ENCODE measurements around the gene OSGIN1.

The OSGIN1 gene

GRCh38 chr16:83953796-83954576 lies 946 bp downstream of the OSGIN1 start:
- peaks cover 21 to 23% of the 10 kb centered on the region in 2 donors for H3K27me3 Mint-ChIP-seq
- H3K36me3 Mint-ChIP-seq: peaks cover 0 to 11% of the 10 kb centered on the region in 2 donors
- no peaks in the 10 kb centered on the region for H3K9me3 Mint-ChIP-seq
- ATAC-seq (replicated peaks): peak; percentile 58 to 64
- no peak for DNase-seq
- no peak overlapping the region for H3K27ac Mint-ChIP-seq
- H3K4me1 Mint-ChIP-seq: peaks cover 6 to 36% of the 10 kb centered on the region in 2 donors
- H3K4me3 Mint-ChIP-seq: peak overlapping the region; percentile 85 to 88

- Mint-ChIP-seq H3K9me3 (no peaks in the 10 kb centered on the region), H3K27me3 (peaks cover 21 to 23% of the 10 kb centered on the region in 2 donors), H3K4me3 (peak overlapping the region; percentile 17 to 88), H3K36me3 (peaks cover 5 to 15% of the 10 kb centered on the region in 2 donors), H3K27ac (no peak overlapping the region), H3K4me1 (peaks cover 8 to 36% of the 10 kb centered on the region in 2 donors)
- DNase-seq (no peak), ATAC-seq (replicated peaks) (no peak)
Observed at GRCh38 chr16:83954577-83955016, 1.6 kb downstream of the OSGIN1 start.

- Mint-ChIP-seq H3K27me3 (peaks cover 21 to 23% of the 10 kb centered on the region in 2 donors), H3K4me3 (no peak overlapping the region), H3K27ac (no peak overlapping the region), H3K36me3 (peaks cover 9 to 18% of the 10 kb centered on the region in 2 donors), H3K4me1 (peaks cover 10 to 36% of the 10 kb centered on the region in 2 donors), H3K9me3 (no peaks in the 10 kb centered on the region)
- DNase-seq (no peak), ATAC-seq (replicated peaks) (no peak)
Observed at GRCh38 chr16:83955218-83956130, 2.4 kb downstream of the OSGIN1 start.

GRCh38 chr16:83956336-83957289 lies 3.6 kb downstream of the OSGIN1 start:
- Mint-ChIP-seq H3K27me3 (peaks cover 21 to 23% of the 10 kb centered on the region in 2 donors), H3K4me3 (no peak overlapping the region), H3K27ac (no peak overlapping the region), H3K4me1 (peaks cover 10 to 36% of the 10 kb centered on the region in 2 donors), H3K36me3 (peaks cover 16 to 27% of the 10 kb centered on the region in 2 donors), H3K9me3 (no peaks in the 10 kb centered on the region)
- DNase-seq (peak; percentile 65), ATAC-seq (replicated peaks) (peak; percentile 59)

- Mint-ChIP-seq H3K9me3 (no peaks in the 10 kb centered on the region), H3K4me3 (no peak overlapping the region), H3K27ac (no peak overlapping the region), H3K4me1 (peaks cover 10 to 32% of the 10 kb centered on the region in 2 donors), H3K36me3 (peaks cover 19 to 30% of the 10 kb centered on the region in 2 donors), H3K27me3 (peaks cover 21 to 23% of the 10 kb centered on the region in 2 donors)
- ATAC-seq (replicated peaks): no peak
- no peak for DNase-seq
Observed at GRCh38 chr16:83957296-83957855, 4.3 kb downstream of the OSGIN1 start.

- Mint-ChIP-seq H3K27me3 (peaks cover 21 to 23% of the 10 kb centered on the region in 2 donors), H3K9me3 (no peaks in the 10 kb centered on the region), H3K27ac (no peak overlapping the region), H3K4me3 (no peak overlapping the region), H3K4me1 (peaks cover 9 to 26% of the 10 kb centered on the region in 2 donors), H3K36me3 (peaks cover 19 to 30% of the 10 kb centered on the region in 2 donors)
- DNase-seq (no peak), ATAC-seq (replicated peaks) (no peak)
Observed at GRCh38 chr16:83958137-83958845, 5.3 kb downstream of the OSGIN1 start.

GRCh38 chr16:83958846-83959565 lies 6.0 kb downstream of the OSGIN1 start:
- peak overlapping the region; percentile 61 for H3K27ac Mint-ChIP-seq
- H3K27me3 Mint-ChIP-seq: peaks cover 18 to 19% of the 10 kb centered on the region in 2 donors
- no peaks in the 10 kb centered on the region for H3K9me3 Mint-ChIP-seq
- peaks cover 23 to 32% of the 10 kb centered on the region in 2 donors for H3K36me3 Mint-ChIP-seq
- H3K4me3 Mint-ChIP-seq: no peak overlapping the region
- ATAC-seq (replicated peaks) (no peak), DNase-seq (no peak)
- H3K4me1 Mint-ChIP-seq: peaks cover 12 to 26% of the 10 kb centered on the region in 2 donors

- no peak overlapping the region for H3K27ac Mint-ChIP-seq
- H3K4me1 Mint-ChIP-seq: peaks cover 9 to 18% of the 10 kb centered on the region in 2 donors
- DNase-seq: no peak
- H3K4me3 Mint-ChIP-seq: no peak overlapping the region
- peaks cover 10 to 11% of the 10 kb centered on the region in 2 donors for H3K27me3 Mint-ChIP-seq
- no peaks in the 10 kb centered on the region for H3K9me3 Mint-ChIP-seq
- ATAC-seq (replicated peaks): peak; percentile 67 to 75
- peaks cover 27 to 34% of the 10 kb centered on the region in 2 donors for H3K36me3 Mint-ChIP-seq
Observed at GRCh38 chr16:83959656-83960434, 6.8 kb downstream of the OSGIN1 start.

GRCh38 chr16:83960521-83961249 lies 7.6 kb downstream of the OSGIN1 start:
- DNase-seq: no peak
- Mint-ChIP-seq H3K27me3 (peaks cover 2 to 3% of the 10 kb centered on the region in 2 donors), H3K27ac (no peak overlapping the region), H3K4me3 (no peak overlapping the region), H3K36me3 (peaks cover 32 to 35% of the 10 kb centered on the region in 2 donors), H3K9me3 (no peaks in the 10 kb centered on the region), H3K4me1 (peaks cover 9 to 16% of the 10 kb centered on the region in 2 donors)
- ATAC-seq (replicated peaks): no peak

GRCh38 chr16:83961591-83961990 lies 8.6 kb downstream of the OSGIN1 start:
- Mint-ChIP-seq H3K4me3 (no peak overlapping the region), H3K9me3 (no peaks in the 10 kb centered on the region), H3K27me3 (peaks cover 0 to 3% of the 10 kb centered on the region in 2 donors), H3K4me1 (peaks cover 9 to 13% of the 10 kb centered on the region in 2 donors), H3K27ac (no peak overlapping the region), H3K36me3 (peaks cover 39 to 40% of the 10 kb centered on the region in 2 donors)
- no peak for DNase-seq
- ATAC-seq (replicated peaks): no peak

All from stimulated activated naive B cell treated with anti-CD40 and anti-IgM and Interleukin-4, amounts not matched to agents 10 μg/mL and 1 μg/mL and 100 μg/mL, for 72 hours (primary cell).